HepG2 (cell line): ENCODE measurements around the gene MRPL50. TPM values are rescaled to one million over a fixed set of nuclear protein-coding genes. Genes with fewer than 3 reads are reported as not detected.
A peak's percentile ranks its signal among the peaks of the same experiment; 100 is the strongest.

Source experiments
- ARHGAP35 ChIP-seq: sonication (generic); formaldehyde crosslinking; IDR thresholded peaks from 2 replicates; pipeline ENCODE4 v1.9.0; 2022; ENCODE audit warnings: mild to moderate bottlenecking, inconsistent platforms, moderate library complexity, missing genetic modification reagents, borderline replicate concordance
- BRD4 ChIP-seq: sonication (generic); formaldehyde crosslinking; IDR thresholded peaks from 2 replicates; pipeline ENCODE4 v1.4.0; 2020; ENCODE audit warnings: missing genetic modification reagents
- EHMT2 ChIP-seq: fragments of 200-600 bp; sonication (generic); IDR thresholded peaks from 2 replicates; pipeline ENCODE4 v1.7.0; 2017; ENCODE audit warnings: antibody characterized with exemption, low read depth, low read length, borderline replicate concordance
- FIP1L1 ChIP-seq: fragments of 200-400 bp; formaldehyde crosslinking; IDR thresholded peaks from 2 replicates; pipeline ENCODE4 v1.6.1; 2018; ENCODE audit warnings: low read depth, mild to moderate bottlenecking, low read length, moderate library complexity, borderline replicate concordance; ENCODE audit not compliant: insufficient read depth
- FOXK1 ChIP-seq: sonication (generic); formaldehyde crosslinking; IDR thresholded peaks from 2 replicates; pipeline ENCODE4 v1.4.0; 2020; ENCODE audit warnings: low read depth, missing genetic modification reagents, borderline replicate concordance
- KLF15 ChIP-seq: sonication (generic); formaldehyde crosslinking; IDR thresholded peaks from 2 replicates; pipeline ENCODE4 v1.8.1; 2023; ENCODE audit warnings: borderline replicate concordance, mild to moderate bottlenecking, inconsistent platforms, missing genetic modification reagents, mixed read lengths
- MAF1 ChIP-seq: sonication (generic); formaldehyde crosslinking; IDR thresholded peaks from 2 replicates; pipeline ENCODE4 v1.5.0; 2020; ENCODE audit warnings: missing genetic modification reagents, borderline replicate concordance
- MXD4 ChIP-seq: IDR thresholded peaks from 2 replicates; pipeline ENCODE4 v1.6.1; 2016; ENCODE audit warnings: mild to moderate bottlenecking, missing biosample characterization, missing genetic modification reagents
- POLR2AphosphoS2 ChIP-seq: IDR thresholded peaks from 2 replicates; pipeline ENCODE4 v1.6.1; 2011; ENCODE audit warnings: low read depth, low read length, improper control_type of control experiment
- RBM22 ChIP-seq: fragments of 200-400 bp; formaldehyde crosslinking; optimal IDR thresholded peaks from 2 replicates; pipeline ENCODE3; 2017; ENCODE audit warnings: mild to moderate bottlenecking, low read length, moderate library complexity
- SMAD3 ChIP-seq: sonication (generic); formaldehyde crosslinking; IDR thresholded peaks from 2 replicates; pipeline ENCODE4 v1.4.0; 2020; ENCODE audit warnings: missing genetic modification reagents
- SOX5 ChIP-seq: IDR thresholded peaks from 2 replicates; pipeline ENCODE4 v1.6.1; 2016; ENCODE audit warnings: borderline replicate concordance
- THAP11 ChIP-seq: IDR thresholded peaks from 2 replicates; pipeline ENCODE4 v1.6.1; 2016; ENCODE audit warnings: missing biosample characterization, missing genetic modification reagents
- TOE1 ChIP-seq: sonication (generic); formaldehyde crosslinking; IDR thresholded peaks from 2 replicates; pipeline ENCODE4 v1.4.0; 2020; ENCODE audit warnings: mild to moderate bottlenecking, missing genetic modification reagents
- ZFP41 ChIP-seq: sonication (generic); formaldehyde crosslinking; IDR thresholded peaks from 2 replicates; pipeline ENCODE4 v1.4.0; 2020; ENCODE audit warnings: mild to moderate bottlenecking, missing genetic modification reagents, borderline replicate concordance
- ZKSCAN1 ChIP-seq: fragments of 150-350 bp; IDR thresholded peaks from 2 replicates; pipeline ENCODE4 v1.6.1; 2014; ENCODE audit warnings: low read length
- ZKSCAN5 ChIP-seq: sonication (generic); formaldehyde crosslinking; IDR thresholded peaks from 2 replicates; pipeline ENCODE4 v1.5.1; 2020; ENCODE audit warnings: mild to moderate bottlenecking, missing genetic modification reagents
- ZNF276 ChIP-seq: sonication (generic); formaldehyde crosslinking; IDR thresholded peaks from 2 replicates; pipeline ENCODE4 v1.4.0; 2020; ENCODE audit warnings: mild to moderate bottlenecking, low read depth, missing genetic modification reagents
- ZNF660 ChIP-seq: sonication (generic); formaldehyde crosslinking; IDR thresholded peaks from 2 replicates; pipeline ENCODE4 v1.5.1; 2020; ENCODE audit warnings: mild to moderate bottlenecking, low read depth, missing genetic modification reagents, borderline replicate concordance
- ZNF670 ChIP-seq: sonication (generic); formaldehyde crosslinking; IDR thresholded peaks from 2 replicates; pipeline ENCODE4 v1.8.0; 2022; ENCODE audit warnings: mild to moderate bottlenecking, missing genetic modification reagents, borderline replicate concordance
- ZNF672 ChIP-seq: sonication (generic); formaldehyde crosslinking; IDR thresholded peaks from 2 replicates; pipeline ENCODE4 v1.8.1; 2022; ENCODE audit warnings: missing genetic modification reagents
- ZNF713 ChIP-seq: sonication (generic); formaldehyde crosslinking; IDR thresholded peaks from 2 replicates; pipeline ENCODE4 v1.4.0; 2020; ENCODE audit warnings: mild to moderate bottlenecking, missing genetic modification reagents
- ZNF800 ChIP-seq: sonication (generic); formaldehyde crosslinking; IDR thresholded peaks from 2 replicates; pipeline ENCODE4 v1.4.0; 2020; ENCODE audit warnings: missing genetic modification reagents
- ZNF850 ChIP-seq: sonication (generic); formaldehyde crosslinking; conservative IDR thresholded peaks from 2 replicates; pipeline ENCODE4 v1.9.0; 2021; ENCODE audit warnings: mild to moderate bottlenecking, missing genetic modification reagents
- polyA plus RNA-seq, 8 experiments: library from polyadenylated mRNA; depleted of rRNA in 3 of 8; stranded (reverse) in 7 of 8; unstranded in 1 of 8; fragments of >200 nt; fragmentation: Illumina TruSeq in 4 of 8; extraction: Trizol in 4 of 8; gene quantifications; 2 replicates each; pipeline versions ENCODE4 v1.2.1 to v1.2.3, GENCODE V29; 2011 to 2016; ENCODE audit warnings: low read depth in 4 of 8, missing spikeins in 1 of 8, mixed read lengths in 1 of 8; ENCODE audit not compliant: insufficient read depth in 1 of 8
- total RNA-seq, 5 experiments: library from RNA; depleted of rRNA; stranded (reverse); fragments of >200 nt; fragmentation: Illumina TruSeq; extraction: Trizol; gene quantifications; 2 replicates each; pipeline ENCODE4 v1.2.3, GENCODE V29; 2016; ENCODE audit warnings: low read depth in 1 of 5
- TF ChIP-seq, protein P1 (sequence below): sonication (generic); formaldehyde crosslinking; IDR thresholded peaks from 2 replicates; pipeline ENCODE4 v1.4.0; 2020; ENCODE audit warnings: missing genetic modification reagents

The MRPL50 gene
- total and polyA plus RNA-seq, 2 of the 13 experiments (the other 11 are each of a cell fraction or from before 2014, with no cell fraction given) = 37.1 to 70.0 TPM

DNA sequence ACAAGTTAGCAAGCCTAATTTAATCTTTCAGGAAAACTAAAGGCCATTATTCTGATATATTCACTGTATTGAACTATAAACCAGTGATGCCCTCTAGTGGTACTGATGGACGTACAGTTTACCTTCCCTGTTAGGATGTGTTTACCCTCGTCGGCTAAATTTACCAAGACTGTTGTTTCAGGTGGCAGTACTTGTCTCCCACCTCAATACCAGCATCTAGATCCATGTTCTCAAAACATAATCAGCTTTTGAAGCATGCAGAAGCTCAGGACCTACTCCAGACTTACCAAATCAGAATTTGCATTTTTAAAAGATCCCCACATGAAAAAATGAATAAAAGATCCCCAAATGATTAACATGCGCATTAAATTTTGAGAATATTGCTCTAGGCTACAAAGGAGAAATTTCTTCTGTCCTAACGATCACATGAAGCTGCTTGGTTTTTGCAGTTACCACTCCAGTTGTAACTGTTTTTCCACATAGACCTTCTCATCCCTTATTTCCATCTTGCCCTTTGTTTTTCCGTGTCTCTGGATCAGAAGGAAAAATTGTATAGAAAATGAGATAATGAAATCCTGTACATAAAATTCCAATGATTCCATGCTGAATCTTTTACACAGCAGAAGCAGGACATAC is 10.4 kb downstream of the MRPL50 start (continued):
- TF ChIP-seq SOX5 (CRISPR knock-in tag) = peak; percentile 70; the same call in 1 of the 2 replicates
- TF ChIP-seq SMAD3 (CRISPR knock-in tag) = peak; percentile 75; the same call in 1 of the 2 replicates
- TF ChIP-seq ZKSCAN5 = no peak
- TF ChIP-seq ZFP41 = no peak
- peak; percentile 87 for TF ChIP-seq ZNF670 (CRISPR knock-in tag)
- TF ChIP-seq FOXK1 (CRISPR knock-in tag) = peak; percentile 86; the same call in 1 of the 2 replicates
- TF ChIP-seq, protein P1, sequence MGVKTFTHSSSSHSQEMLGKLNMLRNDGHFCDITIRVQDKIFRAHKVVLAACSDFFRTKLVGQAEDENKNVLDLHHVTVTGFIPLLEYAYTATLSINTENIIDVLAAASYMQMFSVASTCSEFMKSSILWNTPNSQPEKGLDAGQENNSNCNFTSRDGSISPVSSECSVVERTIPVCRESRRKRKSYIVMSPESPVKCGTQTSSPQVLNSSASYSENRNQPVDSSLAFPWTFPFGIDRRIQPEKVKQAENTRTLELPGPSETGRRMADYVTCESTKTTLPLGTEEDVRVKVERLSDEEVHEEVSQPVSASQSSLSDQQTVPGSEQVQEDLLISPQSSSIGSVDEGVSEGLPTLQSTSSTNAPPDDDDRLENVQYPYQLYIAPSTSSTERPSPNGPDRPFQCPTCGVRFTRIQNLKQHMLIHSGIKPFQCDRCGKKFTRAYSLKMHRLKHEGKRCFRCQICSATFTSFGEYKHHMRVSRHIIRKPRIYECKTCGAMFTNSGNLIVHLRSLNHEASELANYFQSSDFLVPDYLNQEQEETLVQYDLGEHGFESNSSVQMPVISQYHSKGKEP (CRISPR knock-in tag) = no peak
- TF ChIP-seq ZNF672 = no peak
- no peak; the same call in 1 of the 2 replicates for TF ChIP-seq EHMT2
- 0 out of 2 replicates have a peak, but pooled peaks have one; percentile 41 for TF ChIP-seq MXD4 (CRISPR knock-in tag)
- TF ChIP-seq MAF1 (CRISPR knock-in tag) = no peak
- no peak for TF ChIP-seq RBM22
- TF ChIP-seq TOE1 = no peak
- no peak for TF ChIP-seq ZNF800 (CRISPR knock-in tag)
- TF ChIP-seq FIP1L1 = no peak
- no peak for TF ChIP-seq ZNF850
- TF ChIP-seq ZNF276 (CRISPR knock-in tag) = no peak
- no peak for TF ChIP-seq BRD4 (CRISPR knock-in tag)
- 0 out of 2 replicates have a peak, but pooled peaks have one; percentile 6 for TF ChIP-seq ZKSCAN1
- 0 out of 2 replicates have a peak, but pooled peaks have one; percentile 13 for TF ChIP-seq THAP11
- no peak for TF ChIP-seq ARHGAP35 (CRISPR knock-in tag)
- no peak for TF ChIP-seq KLF15 (CRISPR knock-in tag)
- TF ChIP-seq ZNF660 (CRISPR knock-in tag) = no peak
- no peak for TF ChIP-seq ZNF713 (CRISPR knock-in tag)
- no peak for TF ChIP-seq POLR2AphosphoS2
